HTERT RPE-1 (cell line): ENCODE data around the gene PRR18.

ENCODE experiments used
- in situ Hi-C: fragments of 300-500 bp; cut with MboI; formaldehyde crosslinking; loops from 4 replicates; pipeline ENCODE4 v1.14.3; 2020; ENCODE audit warnings: low sequenced_read_pairs

Gene PRR18

GRCh38 chr6:166278579-166279392 is 29.4 kb downstream of the PRR18 start:
- in situ Hi-C loops: no loop called here

- in situ Hi-C loops: no loop called here
These were observed 30.2 kb downstream of the PRR18 start for GRCh38 chr6:166277892-166278578.

GRCh38 chr6:166277018-166277417 is 31.2 kb downstream of the PRR18 start:
- in situ Hi-C loops: no loop called here

- in situ Hi-C loops: no loop called here
These were observed 32.5 kb downstream of the PRR18 start for GRCh38 chr6:166275714-166276166.

GRCh38 chr6:166274739-166275370 is 33.3 kb downstream of the PRR18 start:
- in situ Hi-C loops: no loop called here

- in situ Hi-C loops: no loop called here
These were observed 34.0 kb downstream of the PRR18 start for GRCh38 chr6:166274163-166274562.

- in situ Hi-C loops: no loop called here
These were observed 36.8 kb downstream of the PRR18 start for GRCh38 chr6:166271376-166271765.

- in situ Hi-C loops: no loop called here
These were observed 37.4 kb downstream of the PRR18 start for GRCh38 chr6:166270706-166271375.

GRCh38 chr6:166269301-166270039 is 38.7 kb downstream of the PRR18 start:
- in situ Hi-C loops: no loop called here

- in situ Hi-C loops: no loop called here
These were observed 39.8 kb downstream of the PRR18 start for GRCh38 chr6:166268431-166268830.

- in situ Hi-C loops: no loop called here
These were observed 40.7 kb downstream of the PRR18 start for GRCh38 chr6:166267526-166267925.

GRCh38 chr6:166266336-166266735 is 41.9 kb downstream of the PRR18 start:
- in situ Hi-C loops: no loop called here

GRCh38 chr6:166262743-166263515 is 45.3 kb downstream of the PRR18 start:
- in situ Hi-C loops: no loop called here

- in situ Hi-C loops: no loop called here
These were observed 48.8 kb downstream of the PRR18 start for GRCh38 chr6:166259296-166259977.

- in situ Hi-C loops: no loop called here
These were observed 49.3 kb downstream of the PRR18 start for GRCh38 chr6:166258854-166259276.

GRCh38 chr6:166257911-166258318 is 50.3 kb downstream of the PRR18 start:
- in situ Hi-C loops: no loop called here
